Astrocyte of the hippocampus (primary cell): Measurements from ENCODE around the gene AFF1.
A peak's percentile ranks its signal among the peaks of the same experiment; 100 is the strongest.
"Not testable (repeated sequence)": the region's sequence is repeated elsewhere in the genome, so short reads cannot be mapped to it uniquely, and the experiment has no call there.

Experiments used
- DNase-seq: peaks from one replicate; pipeline ENCODE4 v3.0.0; 2011; ENCODE audit warnings: low read depth, low spot score

AFF1 gene

GRCh38 chr4:87085732-87086131 is 150.9 kb downstream of the AFF1 start:
- DNase-seq: not testable (repeated sequence)

GRCh38 chr4:87086143-87086805 is 151.5 kb downstream of the AFF1 start:
- no peak for DNase-seq

DNA sequence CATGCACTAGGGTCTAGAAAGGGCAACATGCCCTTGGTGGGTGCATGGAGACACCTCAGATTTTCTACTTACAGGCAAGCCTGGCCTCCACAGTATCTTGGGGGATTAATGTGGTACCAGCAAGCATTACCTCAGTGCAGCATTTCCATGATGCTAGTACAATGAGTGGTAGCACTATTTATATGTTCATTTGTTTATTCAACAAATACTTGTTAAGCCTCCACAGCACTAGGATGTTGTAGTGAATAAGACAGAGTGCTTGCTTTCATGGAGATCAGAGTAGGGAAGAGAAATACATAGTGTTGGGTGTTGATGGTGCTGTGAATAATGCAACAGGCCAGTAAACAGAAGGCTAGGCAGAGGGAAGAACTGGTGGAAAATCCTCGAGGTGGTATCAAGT is 152.2 kb downstream of the AFF1 start:
- DNase-seq: no peak

- DNase-seq: no peak
These were observed 152.6 kb downstream of the AFF1 start for GRCh38 chr4:87087420-87087819.

GRCh38 chr4:87088186-87088585 is 153.4 kb downstream of the AFF1 start:
- no peak for DNase-seq

DNA sequence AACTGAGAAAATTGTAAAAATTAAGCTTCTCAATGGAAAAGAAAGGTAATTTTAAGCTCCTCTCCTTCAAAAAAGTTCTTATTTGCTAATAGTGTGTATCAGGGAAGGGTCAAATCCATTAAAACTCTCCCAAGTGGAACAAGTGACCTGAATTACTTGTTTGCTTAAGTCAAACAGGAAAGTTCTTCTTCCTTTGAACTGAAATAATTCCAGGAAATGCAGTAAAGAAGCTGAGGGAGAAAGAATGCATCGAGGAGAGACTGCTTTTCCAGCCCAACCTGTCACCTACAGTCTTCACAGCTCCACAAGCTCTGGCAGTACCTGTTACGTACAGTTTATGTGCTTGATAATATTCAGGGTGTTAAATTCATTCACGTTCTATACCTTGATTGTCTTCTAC is 154.6 kb downstream of the AFF1 start:
- no peak for DNase-seq

DNA sequence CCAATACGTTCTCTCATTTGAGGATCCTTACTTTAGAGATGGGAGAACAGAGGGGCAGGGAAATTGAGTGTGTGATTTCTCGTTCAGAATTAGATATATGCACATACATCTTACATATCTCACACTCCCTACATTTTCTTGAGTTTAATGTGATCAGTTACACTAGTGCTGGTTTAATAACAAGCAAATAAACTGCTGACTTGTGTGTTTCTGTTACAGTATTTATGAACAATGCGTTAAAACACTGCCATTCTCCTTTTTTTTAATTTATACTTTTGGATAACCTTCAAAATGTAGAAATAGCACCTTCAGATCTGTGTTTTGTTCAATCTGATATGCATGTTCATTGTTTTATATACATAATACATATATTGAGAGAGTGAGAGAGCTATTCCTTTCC is 155.5 kb downstream of the AFF1 start:
- DNase-seq: no peak

DNA sequence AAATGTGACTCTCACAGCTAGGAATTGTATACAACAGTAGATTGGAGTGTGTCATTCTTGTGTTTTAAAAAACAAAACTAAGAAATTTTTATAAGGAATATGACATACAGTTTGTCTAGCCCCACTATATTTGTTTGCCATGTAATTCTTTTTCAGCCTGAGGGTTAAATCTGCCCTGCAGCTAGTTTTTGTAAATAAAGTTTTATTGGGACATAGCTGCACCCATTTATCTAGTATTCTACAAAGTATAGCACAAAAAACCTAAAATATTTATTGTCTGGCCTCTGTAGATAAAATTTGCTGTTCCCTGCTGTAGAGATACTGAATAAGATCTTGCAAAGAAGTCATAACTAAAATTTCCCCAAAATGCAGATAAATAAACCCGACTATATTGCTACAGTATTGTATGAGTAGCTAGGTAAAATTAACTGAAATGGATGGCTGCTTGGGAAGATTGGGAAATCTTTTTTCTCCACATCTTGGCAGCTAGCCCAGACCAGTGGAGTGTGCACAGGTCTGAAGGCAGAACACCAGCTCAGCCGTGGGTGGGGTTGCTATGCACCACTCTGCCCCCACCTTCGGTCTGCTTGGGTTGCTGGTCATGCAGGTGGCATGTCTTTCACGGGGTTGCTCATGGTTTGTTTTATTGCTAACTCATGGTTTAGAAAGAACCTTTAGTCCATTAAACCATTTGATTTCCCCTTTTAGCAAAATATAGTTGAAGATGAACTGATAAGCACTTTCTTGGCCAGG is 157.8 kb downstream of the AFF1 start:
- peak; percentile 85 for DNase-seq

- peak; percentile 66 for DNase-seq
These were observed 158.8 kb downstream of the AFF1 start for GRCh38 chr4:87093443-87094123.

GRCh38 chr4:87097075-87097474 is 162.3 kb downstream of the AFF1 start:
- DNase-seq: no peak

DNA sequence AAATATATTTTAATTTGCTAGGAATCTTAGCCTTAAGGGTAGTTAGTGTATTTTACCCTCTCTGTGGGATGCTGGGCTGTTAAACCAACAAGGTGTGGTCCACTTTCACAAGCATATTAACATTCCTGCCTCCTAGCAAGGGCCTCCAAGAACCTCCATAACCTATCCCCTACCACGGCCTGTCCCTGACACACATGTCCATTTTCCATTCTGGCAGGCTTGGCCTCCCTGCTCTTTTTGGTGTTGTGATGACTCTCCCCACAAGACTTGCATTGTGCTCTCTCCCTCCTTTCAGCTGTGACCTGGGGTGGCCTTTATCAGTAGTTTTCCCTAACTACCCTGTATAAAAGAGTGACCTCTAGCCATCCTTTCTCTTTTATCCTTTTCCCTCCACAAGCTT is 165.4 kb downstream of the AFF1 start:
- DNase-seq: no peak

GRCh38 chr4:87101543-87102199 is 166.9 kb downstream of the AFF1 start:
- no peak for DNase-seq

GRCh38 chr4:87103086-87103485 is 168.3 kb downstream of the AFF1 start:
- no peak for DNase-seq

GRCh38 chr4:87103691-87104187 is 168.9 kb downstream of the AFF1 start:
- DNase-seq: peak; percentile 57

- no peak for DNase-seq
These were observed 170.5 kb downstream of the AFF1 start for GRCh38 chr4:87105101-87105845.

- peak; percentile 88 for DNase-seq
These were observed 173.3 kb downstream of the AFF1 start for GRCh38 chr4:87108142-87108546.

GRCh38 chr4:87109121-87109520 is 174.3 kb downstream of the AFF1 start:
- DNase-seq: no peak

DNA sequence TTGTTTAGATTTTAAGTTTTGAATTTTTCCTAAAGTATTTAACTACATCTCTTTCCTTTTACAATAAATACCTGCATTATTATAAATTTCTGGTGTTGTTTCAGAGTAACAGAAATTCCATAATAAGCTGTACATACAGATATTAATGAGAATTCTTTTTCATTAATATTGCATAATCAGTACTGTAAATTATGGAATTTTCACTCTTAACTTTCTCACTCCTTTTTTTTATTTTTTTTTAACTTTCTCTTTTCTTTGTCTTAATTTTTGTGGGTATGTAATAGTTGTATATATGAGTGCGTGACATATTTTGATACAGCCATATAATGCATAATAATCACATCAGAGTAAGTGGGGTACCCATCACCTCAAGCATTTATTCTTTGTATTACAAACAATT is 175.1 kb downstream of the AFF1 start:
- no peak for DNase-seq

DNA sequence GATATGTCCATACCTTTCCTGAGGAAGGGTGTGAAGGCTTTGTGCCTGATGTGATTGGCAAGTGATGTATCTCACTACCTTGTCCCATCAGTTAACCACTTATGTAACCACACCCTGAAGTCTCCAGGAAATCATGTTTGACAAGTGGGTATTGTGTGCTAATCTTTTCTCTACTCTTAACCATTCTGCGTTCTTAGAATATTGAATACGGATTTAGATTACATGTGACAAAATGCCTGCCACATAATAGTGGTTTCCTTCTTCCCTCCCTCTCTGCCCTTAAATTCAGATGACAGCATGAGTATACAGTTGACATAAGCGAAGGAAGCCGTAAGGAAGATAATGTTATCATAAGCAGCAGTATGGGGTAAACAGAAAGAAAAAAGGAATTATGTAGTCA is 177.3 kb downstream of the AFF1 start:
- no peak for DNase-seq

- no peak for DNase-seq
These were observed 179.6 kb downstream of the AFF1 start for GRCh38 chr4:87114245-87115062.
